Liver (tissue), 9 donors: ENCODE data around the gene CDK5RAP3. TPM values are rescaled to one million over a fixed set of nuclear protein-coding genes. Genes with fewer than 3 reads are reported as not detected.
A peak's percentile ranks its signal among the peaks of the same experiment; 100 is the strongest.

Source experiments
- DNase-seq: peaks from one replicate; pipeline ENCODE4 v3.0.0-alpha.2; 2017; ENCODE audit warnings: low spot score
- H3K27ac ChIP-seq, 2 donors: one replicate each; pipeline ENCODE4 v1.7.0; 2013; ENCODE audit warnings: inconsistent platforms in 2 of 2, low read length in 2 of 2, control low read depth in 1 of 2, low read depth in 1 of 2, mild to moderate bottlenecking in 1 of 2
- H3K27me3 ChIP-seq, 4 donors: one replicate each; pipeline versions ENCODE4 v1.6.1 to v1.7.0; 2013; ENCODE audit warnings: low read length in 3 of 4, inconsistent platforms in 1 of 4, mild to moderate bottlenecking in 1 of 4, moderate library complexity in 1 of 4; ENCODE audit not compliant: control insufficient read depth in 4 of 4, insufficient read depth in 4 of 4
- H3K36me3 ChIP-seq, 4 donors: one replicate each; pipeline versions ENCODE4 v1.6.1 to v1.7.0; 2013; ENCODE audit warnings: low read length in 3 of 4, mild to moderate bottlenecking in 3 of 4, low read depth in 1 of 4, moderate library complexity in 1 of 4; ENCODE audit not compliant: control insufficient read depth in 4 of 4, insufficient read depth in 3 of 4
- H3K4me1 ChIP-seq, 4 donors: one replicate each; pipeline versions ENCODE4 v1.6.1 to v1.7.0; 2013; ENCODE audit warnings: low read length in 3 of 4, mild to moderate bottlenecking in 3 of 4, moderate library complexity in 1 of 4; ENCODE audit not compliant: control insufficient read depth in 4 of 4, insufficient read depth in 4 of 4
- H3K4me3 ChIP-seq, 3 donors: one replicate each; pipeline versions ENCODE4 v1.6.1 to v1.7.0; 2013; ENCODE audit warnings: low read length in 3 of 3, control low read depth in 1 of 3, low read depth in 1 of 3, mild to moderate bottlenecking in 1 of 3
- H3K9ac ChIP-seq, 2 donors: one replicate each; pipeline ENCODE4 v1.7.0; 2013; ENCODE audit warnings: low read length in 2 of 2, mild to moderate bottlenecking in 2 of 2, moderate library complexity in 2 of 2, control low read depth in 1 of 2, low read depth in 1 of 2
- H3K9me3 ChIP-seq, 4 donors: one replicate each; pipeline versions ENCODE4 v1.6.1 to v1.7.0; 2013; ENCODE audit warnings: low read length in 3 of 4; ENCODE audit not compliant: control insufficient read depth in 4 of 4
- ATF3 ChIP-seq: IDR thresholded peaks from 2 replicates; pipeline ENCODE4 v1.6.1; 2016; ENCODE audit warnings: antibody characterized with exemption
- CTCF ChIP-seq: fragments of 150-350 bp; IDR thresholded peaks from 2 replicates; pipeline ENCODE4 v1.5.1; 2017; ENCODE audit warnings: improper control_type of control experiment, low read depth, low read length; ENCODE audit not compliant: missing input control
- EGR1 ChIP-seq, 2 donors: IDR thresholded peaks; 2 replicates each; pipeline ENCODE4 v1.6.1; 2016 to 2018; ENCODE audit warnings: antibody characterized with exemption in 2 of 2, low read depth in 2 of 2
- FOXA1 ChIP-seq: IDR thresholded peaks from 2 replicates; pipeline ENCODE4 v1.6.1; 2016; ENCODE audit warnings: antibody characterized with exemption
- FOXA2 ChIP-seq: IDR thresholded peaks from 2 replicates; pipeline ENCODE4 v1.6.1; 2016; ENCODE audit warnings: antibody characterized with exemption
- GABPA ChIP-seq, 2 donors: IDR thresholded peaks in 1 of 2; conservative IDR thresholded peaks in 1 of 2; 2 replicates each; pipeline ENCODE4 v1.6.1; 2016; ENCODE audit warnings: antibody characterized with exemption in 2 of 2, mild to moderate bottlenecking in 1 of 2, moderate library complexity in 1 of 2
- HNF4A ChIP-seq, 2 donors: conservative IDR thresholded peaks; 2 replicates each; pipeline ENCODE4 v1.6.1; 2016; ENCODE audit warnings: antibody characterized with exemption in 2 of 2, mild to moderate bottlenecking in 2 of 2
- HNF4G ChIP-seq: IDR thresholded peaks from 2 replicates; pipeline ENCODE4 v1.6.1; 2016; ENCODE audit warnings: antibody characterized with exemption
- JUND ChIP-seq, 2 donors: IDR thresholded peaks; 2 replicates each; pipeline ENCODE4 v1.6.1; 2016; ENCODE audit warnings: antibody characterized with exemption in 2 of 2
- MAX ChIP-seq: IDR thresholded peaks from 2 replicates; pipeline ENCODE4 v1.6.1; 2016; ENCODE audit warnings: antibody characterized with exemption
- NR2F2 ChIP-seq: IDR thresholded peaks from 2 replicates; pipeline ENCODE4 v1.6.1; 2016; ENCODE audit warnings: antibody characterized with exemption
- RAD21 ChIP-seq, 2 donors: IDR thresholded peaks; 2 replicates each; pipeline ENCODE4 v1.6.1; 2016; ENCODE audit warnings: antibody characterized with exemption in 2 of 2, mild to moderate bottlenecking in 2 of 2
- REST ChIP-seq: IDR thresholded peaks from 2 replicates; pipeline ENCODE4 v1.6.1; 2016; ENCODE audit warnings: antibody characterized with exemption, mild to moderate bottlenecking
- RXRA ChIP-seq, 2 donors: IDR thresholded peaks; 2 replicates each; pipeline ENCODE4 v1.6.1; 2017 to 2018; ENCODE audit warnings: antibody characterized with exemption in 2 of 2, mild to moderate bottlenecking in 1 of 2
- SP1 ChIP-seq: IDR thresholded peaks from 2 replicates; pipeline ENCODE4 v1.6.1; 2018; ENCODE audit warnings: antibody characterized with exemption, mild to moderate bottlenecking
- TAF1 ChIP-seq: conservative IDR thresholded peaks from 2 replicates; pipeline ENCODE4 v1.6.1; 2016; ENCODE audit warnings: antibody characterized with exemption, mild to moderate bottlenecking
- YY1 ChIP-seq: IDR thresholded peaks from 2 replicates; pipeline ENCODE4 v1.6.1; 2016; ENCODE audit warnings: antibody characterized with exemption, mild to moderate bottlenecking
- ZBTB33 ChIP-seq: IDR thresholded peaks from 2 replicates; pipeline ENCODE4 v1.6.1; 2016; ENCODE audit warnings: antibody characterized with exemption
- WGBS: extraction: QIAGEN DNeasy Blood & Tissue Kit; methylation state at CpG from one replicate; pipeline ENCODE4 v1.1.7; 2013; 5-methylcytosine and 5-hydroxymethylcytosine counted together
- polyA plus RNA-seq, 2 donors: library from polyadenylated mRNA; stranded (reverse) in 1 of 2; unstranded in 1 of 2; fragments of 200-250 nt in 1 of 2; fragments of >200 nt in 1 of 2; fragmentation: Nextera tagmentation in 1 of 2; extraction: Ambion mirVana in 1 of 2; gene quantifications; one replicate each; pipeline versions ENCODE4 v1.2.1 to v1.2.3, GENCODE V29; 2013 to 2015
- total RNA-seq, 2 donors: library from RNA; depleted of rRNA; stranded (reverse); fragments of >200 nt; gene quantifications; one replicate each; pipeline ENCODE4 v1.2.3, GENCODE V29; 2014
- donor health status: healthy.
- donor health status: healthy.
- donor health status: healthy.
- donor health status: healthy.
- donor health status: healthy.

CDK5RAP3 gene
- total and polyA plus RNA-seq, 4 donors, result 44.6 to 120 (median 74.7) TPM

- DNase-seq, result no peak
- H3K27ac ChIP-seq, result no peak overlapping the region
- no peaks in the 10 kb centered on the region for H3K36me3 ChIP-seq
- peaks cover 1 to 13% (median 5%) of the 10 kb centered on the region in 4 donors for H3K4me1 ChIP-seq
- TF ChIP-seq YY1 (no peak), ATF3 (no peak), RXRA (IDR thresholded peaks at IDR 0.05) (no peak), HNF4G (no peak), NR2F2 (no peak), GABPA (IDR thresholded peaks at IDR 0.05 in 1 of 2, conservative IDR thresholded peaks at IDR 0.05 in 1 of 2) (no peak), TAF1 (no peak), EGR1 (IDR thresholded peaks at IDR 0.05; ENCODE audit: low read depth in 2 of 2) (no peak), FOXA2 (no peak), SP1 (no peak), FOXA1 (no peak), RAD21 (IDR thresholded peaks at IDR 0.05) (no peak), JUND (IDR thresholded peaks at IDR 0.05) (no peak), ZBTB33 (no peak), REST (no peak), CTCF (no peak), MAX (no peak)
- H3K4me3 ChIP-seq, result no peak overlapping the region
- no peaks in the 10 kb centered on the region for H3K27me3 ChIP-seq
- H3K9ac ChIP-seq, result no peak overlapping the region
- WGBS, result 95% methylated on average over 5 of the region's 5 CpGs
- no peaks in the 10 kb centered on the region for H3K9me3 ChIP-seq
Observed at GRCh38 chr17:47964856-47965255, 6.1 kb upstream of the CDK5RAP3 start.

- H3K27ac ChIP-seq, result peak overlapping the region; percentile 59 to 71
- no peaks in the 10 kb centered on the region for H3K36me3 ChIP-seq
- no peak overlapping the region for H3K9ac ChIP-seq
- 50% methylated on average over 1 of the region's 1 CpG for WGBS
- H3K9me3 ChIP-seq, result no peaks in the 10 kb centered on the region
- no peaks in the 10 kb centered on the region for H3K27me3 ChIP-seq
- H3K4me3 ChIP-seq, result no peak overlapping the region
- DNase-seq, result no peak
- H3K4me1 ChIP-seq, result peaks cover 1 to 20% (median 10%) of the 10 kb centered on the region in 4 donors
- no peak for TF ChIP-seq EGR1 (IDR thresholded peaks at IDR 0.05; ENCODE audit: low read depth in 2 of 2)
- TF ChIP-seq REST, result peak; percentile 54
- no peak for TF ChIP-seq ATF3
- TF ChIP-seq HNF4A (conservative IDR thresholded peaks at IDR 0.05), result peak; percentile 89 to 94
- peak; percentile 57 to 71 for TF ChIP-seq RXRA (IDR thresholded peaks at IDR 0.05)
- TF ChIP-seq JUND (IDR thresholded peaks at IDR 0.05), result peak in 1 of 2 donors; percentile 57
- peak in 1 of 2 donors; percentile 27 for TF ChIP-seq GABPA (IDR thresholded peaks at IDR 0.05 in 1 of 2, conservative IDR thresholded peaks at IDR 0.05 in 1 of 2)
- TF ChIP-seq ZBTB33, result no peak
- TF ChIP-seq HNF4G, result peak; percentile 63
- TF ChIP-seq TAF1, result no peak
- TF ChIP-seq YY1, result peak; percentile 70
Observed at GRCh38 chr17:47966079-47966519, 4.8 kb upstream of the CDK5RAP3 start.
